Panc1 (cell line): ENCODE data around the gene ALK.

Experiments
- POLR2AphosphoS5 ChIP-seq: IDR thresholded peaks from 2 replicates; pipeline ENCODE4 v1.6.1; 2012; ENCODE audit warnings: mild to moderate bottlenecking, low read depth, low read length, moderate library complexity
- REST ChIP-seq, 2 experiments: IDR thresholded peaks; 2 replicates each; pipeline ENCODE4 v1.6.1; 2011 to 2012; ENCODE audit warnings: low read depth in 2 of 2, control low read depth in 1 of 2, low read length in 1 of 2, mild to moderate bottlenecking in 1 of 2, moderate library complexity in 1 of 2; ENCODE audit not compliant: insufficient read depth in 1 of 2
- SIN3A ChIP-seq: IDR thresholded peaks from 2 replicates; pipeline ENCODE4 v1.6.1; 2012; ENCODE audit warnings: low read depth, mild to moderate bottlenecking, low read length, moderate library complexity, borderline replicate concordance; ENCODE audit not compliant: insufficient read depth
- TCF7L2 ChIP-seq: IDR thresholded peaks from 2 replicates; pipeline ENCODE4 v1.6.1; 2011; ENCODE audit warnings: mild to moderate bottlenecking, low read depth, low read length, inconsistent platforms
- TF ChIP-seq, protein P1 (sequence below): fragments of 450-650 bp; IDR thresholded peaks from 2 replicates; pipeline ENCODE4 v1.5.1; 2017; ENCODE audit warnings: mild to moderate bottlenecking

DNA sequence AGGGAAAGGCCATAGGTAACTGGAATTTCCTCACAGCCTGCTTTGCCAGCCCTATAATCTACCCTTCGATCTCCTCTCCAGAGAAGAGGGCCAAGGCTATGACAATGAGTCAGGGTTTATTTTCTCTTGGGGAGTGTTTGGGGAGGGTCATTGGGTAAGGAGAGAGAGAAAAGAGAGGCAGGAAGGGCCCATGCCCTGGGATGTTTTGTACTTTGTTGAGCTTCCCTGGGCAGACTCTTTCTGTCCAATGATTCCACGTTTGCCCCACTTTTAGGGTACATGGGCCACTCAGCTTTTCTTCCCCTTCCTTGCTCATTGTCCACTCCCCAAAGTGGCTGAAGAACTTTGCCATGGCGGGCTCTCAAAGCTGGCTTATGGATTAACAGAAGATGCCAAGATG is 224.2 kb downstream of the ALK start:
- no peak for TF ChIP-seq POLR2AphosphoS5
- no peak for TF ChIP-seq REST (IDR thresholded peaks at IDR 0.05; ENCODE audit: insufficient read depth in 1 of 2, low read depth in 2 of 2, low read length in 1 of 2)
- no peak for TF ChIP-seq SIN3A
- TF ChIP-seq, protein P1, sequence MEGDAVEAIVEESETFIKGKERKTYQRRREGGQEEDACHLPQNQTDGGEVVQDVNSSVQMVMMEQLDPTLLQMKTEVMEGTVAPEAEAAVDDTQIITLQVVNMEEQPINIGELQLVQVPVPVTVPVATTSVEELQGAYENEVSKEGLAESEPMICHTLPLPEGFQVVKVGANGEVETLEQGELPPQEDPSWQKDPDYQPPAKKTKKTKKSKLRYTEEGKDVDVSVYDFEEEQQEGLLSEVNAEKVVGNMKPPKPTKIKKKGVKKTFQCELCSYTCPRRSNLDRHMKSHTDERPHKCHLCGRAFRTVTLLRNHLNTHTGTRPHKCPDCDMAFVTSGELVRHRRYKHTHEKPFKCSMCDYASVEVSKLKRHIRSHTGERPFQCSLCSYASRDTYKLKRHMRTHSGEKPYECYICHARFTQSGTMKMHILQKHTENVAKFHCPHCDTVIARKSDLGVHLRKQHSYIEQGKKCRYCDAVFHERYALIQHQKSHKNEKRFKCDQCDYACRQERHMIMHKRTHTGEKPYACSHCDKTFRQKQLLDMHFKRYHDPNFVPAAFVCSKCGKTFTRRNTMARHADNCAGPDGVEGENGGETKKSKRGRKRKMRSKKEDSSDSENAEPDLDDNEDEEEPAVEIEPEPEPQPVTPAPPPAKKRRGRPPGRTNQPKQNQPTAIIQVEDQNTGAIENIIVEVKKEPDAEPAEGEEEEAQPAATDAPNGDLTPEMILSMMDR = no peak
- no peak for TF ChIP-seq TCF7L2
